Measurements from ENCODE around the gene GDPD3. TPM values are rescaled to one million over a fixed set of nuclear protein-coding genes. Genes with fewer than 3 reads are reported as not detected.

GDPD3 gene
- total and polyA plus RNA-seq, 2 of the 13 experiments (the other 11 are each of a cell fraction or from before 2014, with no cell fraction given): 18.7 to 20.6 TPM

DNA sequence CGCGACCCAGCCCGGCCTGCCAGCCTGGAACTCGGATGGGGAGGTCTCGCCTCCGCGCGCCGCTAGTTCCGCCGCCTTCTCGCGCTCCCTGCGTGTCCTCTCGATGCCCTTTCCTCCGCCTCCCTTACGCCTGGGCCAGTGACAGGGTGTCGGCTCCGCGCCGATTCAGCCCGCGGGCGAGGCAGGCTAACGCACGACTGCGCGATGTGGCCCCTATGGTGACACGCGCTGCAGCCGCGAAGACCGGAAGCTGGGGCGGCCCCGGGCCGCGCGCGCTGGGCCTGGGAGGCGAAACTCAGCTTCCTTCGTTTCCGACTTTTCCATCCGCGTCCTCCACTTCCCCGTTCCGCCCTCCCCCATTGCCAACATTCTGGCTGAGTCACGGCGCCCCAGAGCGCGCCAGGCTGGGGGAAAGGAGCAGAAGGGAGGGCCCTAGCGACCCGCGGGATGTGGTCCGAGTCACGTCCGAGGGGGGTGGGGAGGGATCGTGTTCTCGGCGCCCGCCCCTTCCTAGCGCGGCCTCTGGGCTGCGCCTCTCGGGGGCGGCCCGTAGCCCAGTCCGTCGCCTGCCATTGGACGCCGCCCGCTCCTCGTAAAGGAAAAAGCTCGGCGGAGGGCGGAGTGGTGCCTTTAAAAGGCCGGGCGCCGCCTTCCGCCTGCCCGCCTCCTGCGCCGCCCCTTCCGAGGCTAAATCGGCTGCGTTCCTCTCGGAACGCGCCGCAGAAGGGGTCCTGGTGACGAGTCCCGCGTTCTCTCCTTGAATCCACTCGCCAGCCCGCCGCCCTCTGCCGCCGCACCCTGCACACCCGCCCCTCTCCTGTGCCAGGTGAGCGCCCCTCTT, 48.0 kb downstream of the GDPD3 start, which contains the start of gene ALDOA (continued):
- TF ChIP-seq NR2F1 (CRISPR knock-in tag; IDR thresholded peaks at IDR 0.05) (peak in 1 of 2 experiments; percentile 35; a peak in 1 of 4 replicates), TEAD2 (CRISPR knock-in tag; IDR thresholded peaks at IDR 0.05) (no peak; the same call in none of the 2 replicates), HES4 (CRISPR knock-in tag; IDR thresholded peaks at IDR 0.05; ENCODE audit: borderline replicate concordance) (peak; percentile 99), ZNF556 (CRISPR knock-in tag; IDR thresholded peaks at IDR 0.05; ENCODE audit: borderline replicate concordance) (peak; percentile 70), ZNF619 (CRISPR knock-in tag; IDR thresholded peaks at IDR 0.05) (peak; percentile 97), ZFYVE20 (CRISPR knock-in tag; IDR thresholded peaks at IDR 0.05; ENCODE audit: borderline replicate concordance, low read depth) (peak; percentile 89; the same call in 1 of the 2 replicates), FOSL1 (CRISPR knock-in tag; IDR thresholded peaks at IDR 0.05; ENCODE audit: borderline replicate concordance) (no peak), RXRB (CRISPR knock-in tag; IDR thresholded peaks at IDR 0.05; ENCODE audit: borderline replicate concordance) (peak; percentile 82), SMAD1 (CRISPR knock-in tag; IDR thresholded peaks at IDR 0.05; ENCODE audit: borderline replicate concordance, low read depth) (no peak; the same call in 1 of the 2 replicates), ZNF564 (CRISPR knock-in tag; IDR thresholded peaks at IDR 0.05) (peak; percentile 96), FOXC1 (CRISPR knock-in tag; IDR thresholded peaks at IDR 0.05; ENCODE audit: borderline replicate concordance) (peak; percentile 99), ATM (IDR thresholded peaks at IDR 0.05; ENCODE audit: borderline replicate concordance) (no peak), ZSCAN29 (CRISPR knock-in tag; conservative IDR thresholded peaks at IDR 0.05) (peak; percentile 94), KDM4B (CRISPR knock-in tag; IDR thresholded peaks at IDR 0.05) (peak; percentile 75; the same call in 1 of the 2 replicates), SUZ12 (IDR thresholded peaks at IDR 0.05; ENCODE audit: low read depth, low read length) (no peak), MYC (CRISPR knock-in tag; IDR thresholded peaks at IDR 0.05; ENCODE audit: borderline replicate concordance) (peak; percentile 91), CREM (IDR thresholded peaks at IDR 0.05) (peak; percentile 59; the same call in 1 of the 2 replicates), CREM (CRISPR knock-in tag; IDR thresholded peaks at IDR 0.05) (no peak)
- TF ChIP-seq, protein P1, sequence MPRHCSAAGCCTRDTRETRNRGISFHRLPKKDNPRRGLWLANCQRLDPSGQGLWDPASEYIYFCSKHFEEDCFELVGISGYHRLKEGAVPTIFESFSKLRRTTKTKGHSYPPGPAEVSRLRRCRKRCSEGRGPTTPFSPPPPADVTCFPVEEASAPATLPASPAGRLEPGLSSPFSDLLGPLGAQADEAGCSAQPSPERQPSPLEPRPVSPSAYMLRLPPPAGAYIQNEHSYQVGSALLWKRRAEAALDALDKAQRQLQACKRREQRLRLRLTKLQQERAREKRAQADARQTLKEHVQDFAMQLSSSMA (CRISPR knock-in tag; IDR thresholded peaks at IDR 0.05): peak; percentile 55; the same call in 1 of the 2 replicates
- TF ChIP-seq, protein P2, sequence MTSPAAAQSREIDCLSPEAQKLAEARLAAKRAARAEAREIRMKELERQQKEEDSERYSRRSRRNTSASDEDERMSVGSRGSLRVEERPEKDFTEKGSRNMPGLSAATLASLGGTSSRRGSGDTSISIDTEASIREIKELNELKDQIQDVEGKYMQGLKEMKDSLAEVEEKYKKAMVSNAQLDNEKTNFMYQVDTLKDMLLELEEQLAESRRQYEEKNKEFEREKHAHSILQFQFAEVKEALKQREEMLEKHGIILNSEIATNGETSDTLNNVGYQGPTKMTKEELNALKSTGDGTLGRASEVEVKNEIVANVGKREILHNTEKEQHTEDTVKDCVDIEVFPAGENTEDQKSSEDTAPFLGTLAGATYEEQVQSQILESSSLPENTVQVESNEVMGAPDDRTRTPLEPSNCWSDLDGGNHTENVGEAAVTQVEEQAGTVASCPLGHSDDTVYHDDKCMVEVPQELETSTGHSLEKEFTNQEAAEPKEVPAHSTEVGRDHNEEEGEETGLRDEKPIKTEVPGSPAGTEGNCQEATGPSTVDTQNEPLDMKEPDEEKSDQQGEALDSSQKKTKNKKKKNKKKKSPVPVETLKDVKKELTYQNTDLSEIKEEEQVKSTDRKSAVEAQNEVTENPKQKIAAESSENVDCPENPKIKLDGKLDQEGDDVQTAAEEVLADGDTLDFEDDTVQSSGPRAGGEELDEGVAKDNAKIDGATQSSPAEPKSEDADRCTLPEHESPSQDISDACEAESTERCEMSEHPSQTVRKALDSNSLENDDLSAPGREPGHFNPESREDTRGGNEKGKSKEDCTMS (CRISPR knock-in tag; conservative IDR thresholded peaks at IDR 0.05): peak; percentile 58; the same call in 1 of the 2 replicates
- TF ChIP-seq, protein P3, sequence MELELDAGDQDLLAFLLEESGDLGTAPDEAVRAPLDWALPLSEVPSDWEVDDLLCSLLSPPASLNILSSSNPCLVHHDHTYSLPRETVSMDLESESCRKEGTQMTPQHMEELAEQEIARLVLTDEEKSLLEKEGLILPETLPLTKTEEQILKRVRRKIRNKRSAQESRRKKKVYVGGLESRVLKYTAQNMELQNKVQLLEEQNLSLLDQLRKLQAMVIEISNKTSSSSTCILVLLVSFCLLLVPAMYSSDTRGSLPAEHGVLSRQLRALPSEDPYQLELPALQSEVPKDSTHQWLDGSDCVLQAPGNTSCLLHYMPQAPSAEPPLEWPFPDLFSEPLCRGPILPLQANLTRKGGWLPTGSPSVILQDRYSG (CRISPR knock-in tag; IDR thresholded peaks at IDR 0.05): peak; percentile 45; the same call in 1 of the 2 replicates
- TF ChIP-seq, protein P4, sequence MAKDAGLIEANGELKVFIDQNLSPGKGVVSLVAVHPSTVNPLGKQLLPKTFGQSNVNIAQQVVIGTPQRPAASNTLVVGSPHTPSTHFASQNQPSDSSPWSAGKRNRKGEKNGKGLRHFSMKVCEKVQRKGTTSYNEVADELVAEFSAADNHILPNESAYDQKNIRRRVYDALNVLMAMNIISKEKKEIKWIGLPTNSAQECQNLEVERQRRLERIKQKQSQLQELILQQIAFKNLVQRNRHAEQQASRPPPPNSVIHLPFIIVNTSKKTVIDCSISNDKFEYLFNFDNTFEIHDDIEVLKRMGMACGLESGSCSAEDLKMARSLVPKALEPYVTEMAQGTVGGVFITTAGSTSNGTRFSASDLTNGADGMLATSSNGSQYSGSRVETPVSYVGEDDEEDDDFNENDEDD (CRISPR knock-in tag; IDR thresholded peaks at IDR 0.05; ENCODE audit: borderline replicate concordance): peak; percentile 92

Measured in HepG2 (cell line).